MV-4-11 (cell line): ENCODE data around the gene TRHDE.

ENCODE experiments used
- DNase-seq: peaks from one replicate; lab custom pipeline; 2025; lab: John Stamatoyannopoulos, UW

The TRHDE gene

GRCh38 chr12:72444566-72444965, 172.4 kb downstream of the TRHDE start:
- no peak for DNase-seq

DNA sequence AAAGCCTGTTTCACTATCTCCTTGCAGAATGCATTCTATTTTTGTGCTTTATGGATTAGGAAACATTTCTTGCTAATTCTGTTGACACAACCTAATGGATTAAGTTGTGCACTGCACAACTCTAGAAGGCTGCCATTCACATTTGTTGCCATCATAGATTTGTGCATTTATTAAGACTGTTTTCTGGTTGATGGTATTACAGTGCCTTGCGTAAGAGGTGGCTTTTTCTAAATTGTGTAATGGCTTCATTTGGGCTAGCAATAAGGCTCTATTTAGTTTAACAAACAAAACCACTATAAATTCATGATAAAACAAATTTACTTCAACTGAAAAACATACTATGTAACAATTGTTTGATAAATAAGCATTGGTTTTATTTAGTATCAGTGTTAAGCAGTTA, 175.9 kb downstream of the TRHDE start:
- no peak for DNase-seq

GRCh38 chr12:72448805-72449204, 176.6 kb downstream of the TRHDE start:
- DNase-seq, result no peak

DNA sequence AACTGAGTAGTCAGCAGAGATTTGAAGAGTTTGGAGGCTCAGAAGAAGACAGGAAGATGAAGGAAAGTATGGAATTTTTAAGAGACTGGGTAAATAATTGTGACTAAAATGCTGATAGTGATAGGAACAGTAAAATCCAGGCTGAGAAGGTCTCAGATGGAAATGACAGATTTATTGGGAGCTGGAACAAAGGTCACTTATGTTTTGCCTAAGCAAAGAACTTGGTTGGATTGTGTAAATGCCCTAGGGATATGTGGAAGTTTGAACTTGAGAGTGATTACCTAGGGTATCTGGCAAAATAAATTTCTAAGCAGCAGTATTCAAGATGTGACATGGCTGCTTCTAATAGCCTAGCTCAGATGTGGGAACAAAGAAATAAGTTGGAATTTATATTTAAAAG, 180.9 kb downstream of the TRHDE start:
- DNase-seq, result no peak

GRCh38 chr12:72453550-72453949, 181.4 kb downstream of the TRHDE start:
- DNase-seq, result no peak

GRCh38 chr12:72464471-72464870, 192.3 kb downstream of the TRHDE start:
- no peak for DNase-seq

DNA sequence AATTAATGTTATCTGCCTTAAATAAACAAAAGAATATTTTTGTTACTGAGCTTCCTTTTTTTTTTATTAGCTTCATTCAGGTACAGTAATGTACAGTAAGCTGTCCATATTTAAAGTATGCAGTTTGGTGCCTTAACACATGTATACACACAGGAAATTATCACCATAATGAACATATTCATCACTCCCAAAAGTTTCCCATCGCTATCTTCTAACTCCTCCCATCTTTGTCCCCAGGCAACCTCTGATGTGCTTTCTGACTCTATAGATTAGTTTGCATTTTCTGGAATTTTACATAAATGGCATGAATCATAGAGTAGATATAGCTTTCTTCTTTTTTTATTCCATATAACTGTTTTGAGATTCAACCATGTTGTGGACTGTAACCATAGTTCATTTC, 193.0 kb downstream of the TRHDE start:
- no peak for DNase-seq

DNA sequence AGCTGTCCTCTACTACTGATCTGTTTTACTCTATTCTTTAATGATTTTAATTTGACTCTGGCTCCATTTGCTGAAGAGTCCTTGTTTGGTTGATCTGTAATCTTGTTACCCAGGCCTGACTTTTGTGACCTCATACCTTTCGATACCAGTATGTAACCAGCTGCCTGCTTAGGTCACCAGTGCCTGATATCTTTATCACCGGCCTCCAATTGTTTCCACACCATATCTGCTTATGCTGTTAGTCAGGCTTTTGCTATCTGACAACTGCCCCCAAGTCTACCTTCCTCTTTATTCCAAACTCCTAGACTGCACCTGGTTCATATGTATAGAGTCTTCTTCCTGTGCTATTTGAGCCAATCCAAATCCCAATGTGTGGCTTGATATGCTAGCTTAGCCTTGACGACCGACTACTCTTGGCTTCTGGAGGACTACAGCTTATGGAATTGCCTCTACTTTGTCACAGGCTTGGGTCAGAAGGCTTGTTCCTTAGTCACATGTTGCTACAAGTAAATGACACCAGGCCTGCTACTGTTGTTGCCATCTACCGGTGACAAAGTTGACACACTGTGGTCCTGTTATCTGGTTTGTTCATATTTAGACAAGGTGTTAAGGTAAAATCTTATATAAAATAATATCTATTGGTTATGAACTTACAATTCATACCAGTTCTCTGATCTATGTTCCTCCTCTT, 193.9 kb downstream of the TRHDE start:
- DNase-seq, result no peak

DNA sequence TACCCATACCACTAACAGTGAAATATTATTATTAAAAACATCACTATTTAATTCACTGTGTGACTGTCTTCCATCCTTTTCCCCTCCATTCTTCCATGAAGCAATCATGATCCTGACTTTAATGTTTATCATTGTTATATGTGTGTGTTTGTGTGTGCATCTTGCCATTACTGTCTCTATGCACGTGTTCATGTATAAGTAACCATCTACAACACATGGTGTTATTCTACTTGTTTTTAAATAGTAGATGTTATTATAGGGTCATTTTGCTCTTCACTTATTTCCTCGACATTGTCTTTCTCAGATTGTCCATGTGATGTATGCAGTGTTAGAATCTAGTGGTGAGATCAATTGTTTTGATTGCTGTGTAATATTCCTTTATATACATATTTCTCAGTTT, 195.8 kb downstream of the TRHDE start:
- no peak for DNase-seq

GRCh38 chr12:72468505-72468904, 196.3 kb downstream of the TRHDE start:
- no peak for DNase-seq

DNA sequence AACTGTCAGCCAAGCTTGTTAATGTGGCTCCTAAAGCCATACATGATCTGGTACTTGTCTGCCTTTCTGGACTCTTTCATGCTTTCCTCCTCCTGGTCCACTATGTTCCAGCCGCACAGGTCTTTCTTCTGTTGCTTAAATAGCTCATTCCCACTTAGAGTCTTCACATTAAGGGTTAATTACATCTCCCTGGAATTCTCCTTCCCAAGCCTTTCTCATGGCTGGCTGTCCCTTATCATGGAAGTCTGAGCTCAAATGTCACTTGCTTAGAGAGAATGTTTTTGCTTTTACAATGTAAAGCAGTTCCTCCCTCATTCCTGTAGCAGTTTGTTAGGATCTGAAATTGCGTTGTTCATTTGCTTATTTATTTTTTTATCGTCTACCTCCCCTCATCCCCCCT, 199.6 kb downstream of the TRHDE start:
- DNase-seq, result no peak

GRCh38 chr12:72472350-72472749, 200.2 kb downstream of the TRHDE start:
- DNase-seq, result no peak

DNA sequence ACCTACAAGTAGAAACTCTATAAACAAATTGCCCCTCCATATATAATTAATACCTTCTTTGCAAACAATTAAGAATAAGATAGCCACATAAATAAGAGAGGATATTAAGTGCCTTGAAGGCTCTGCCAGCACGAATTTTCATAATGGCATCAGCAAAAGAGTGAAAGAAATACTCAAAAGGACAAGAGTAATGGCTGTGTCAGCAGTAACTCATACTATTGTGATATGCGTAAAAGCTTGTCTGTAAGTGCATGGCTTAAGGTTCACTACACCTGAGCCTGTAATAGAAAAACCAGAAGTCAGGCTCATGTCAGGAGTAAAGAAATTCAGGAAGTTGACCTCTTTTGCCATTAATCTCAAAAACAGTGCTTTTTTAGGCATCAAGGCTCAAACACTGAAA, 204.1 kb downstream of the TRHDE start:
- DNase-seq, result no peak

- no peak for DNase-seq
These were observed 213.0 kb downstream of the TRHDE start for GRCh38 chr12:72485017-72485701.

- no peak for DNase-seq
These were observed 219.3 kb downstream of the TRHDE start for GRCh38 chr12:72491426-72491825.

- DNase-seq, result no peak
These were observed 221.2 kb downstream of the TRHDE start for GRCh38 chr12:72493407-72493806.

- no peak for DNase-seq
These were observed 226.2 kb downstream of the TRHDE start for GRCh38 chr12:72498354-72498753.

- DNase-seq, result no peak
These were observed 227.1 kb downstream of the TRHDE start for GRCh38 chr12:72499244-72499643.

DNA sequence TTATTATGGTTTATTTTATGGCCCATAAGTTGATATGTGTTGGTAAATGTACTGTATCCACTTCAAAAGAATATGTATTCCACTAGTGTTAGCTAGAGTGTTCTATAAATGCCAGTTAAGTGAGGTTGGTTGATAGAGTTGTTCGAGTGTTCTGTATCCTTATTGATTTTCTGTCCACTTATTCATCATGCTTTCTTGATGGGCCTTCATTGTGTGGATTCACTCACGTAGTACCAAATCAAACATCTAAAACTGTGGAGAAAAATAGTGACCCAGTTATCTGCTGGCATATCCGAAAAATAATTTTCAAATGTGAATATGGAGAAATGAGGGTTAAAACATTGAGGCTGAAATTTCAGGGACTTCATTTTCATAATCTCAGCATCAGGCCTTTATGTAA, 230.4 kb downstream of the TRHDE start:
- DNase-seq, result no peak

DNA sequence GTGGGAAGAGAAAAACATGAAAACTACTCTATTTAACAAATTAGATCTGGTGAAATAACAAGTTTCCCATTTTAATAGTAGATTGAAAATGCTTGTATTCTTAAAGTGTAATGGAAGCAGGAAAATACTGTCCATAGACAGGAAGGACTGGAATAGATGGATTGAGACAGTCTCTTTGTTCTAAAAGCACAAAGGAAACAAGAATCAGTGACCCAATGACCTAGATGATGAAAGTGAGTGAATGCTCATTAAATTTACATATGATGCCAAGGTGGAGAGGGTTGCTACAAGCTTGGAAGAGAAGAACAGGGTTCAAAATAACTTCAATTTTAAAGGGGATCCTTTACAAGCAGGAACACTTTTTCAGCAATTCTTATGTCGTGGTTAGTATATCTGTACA, 233.1 kb downstream of the TRHDE start:
- no peak for DNase-seq

GRCh38 chr12:72509891-72510290, 237.7 kb downstream of the TRHDE start:
- no peak for DNase-seq

GRCh38 chr12:72510772-72511171, 238.6 kb downstream of the TRHDE start:
- DNase-seq, result no peak

GRCh38 chr12:72511498-72511897, 239.3 kb downstream of the TRHDE start:
- no peak for DNase-seq

- DNase-seq, result no peak
These were observed 239.7 kb downstream of the TRHDE start for GRCh38 chr12:72511906-72512305.
